WTC11 (cell line): ENCODE data around the gene PDE11A.

ENCODE experiments used
- AR ChIP-seq: fragments of 250-450 bp; sonication (Bioruptor Pico); IDR thresholded peaks from 2 replicates; pipeline ENCODE4 v1.9.0; 2021; ENCODE audit warnings: mild to moderate bottlenecking
- CREM ChIP-seq: sonication (generic); formaldehyde crosslinking; IDR thresholded peaks from 2 replicates; pipeline ENCODE4 v1.8.1; 2022; ENCODE audit warnings: mild to moderate bottlenecking, missing genetic modification reagents, moderate library complexity
- CTCF ChIP-seq: fragments of 200-600 bp; IDR thresholded peaks from 2 replicates; pipeline ENCODE4 v1.8.0; 2022; ENCODE audit warnings: antibody characterized with exemption
- ERG ChIP-seq: fragments of 250-450 bp; sonication (Bioruptor Pico); IDR thresholded peaks from 2 replicates; pipeline ENCODE4 v1.8.0; 2021; ENCODE audit warnings: mild to moderate bottlenecking
- NR3C1 ChIP-seq: sonication (generic); formaldehyde crosslinking; conservative IDR thresholded peaks from 2 replicates; pipeline ENCODE4 v1.8.1; 2023; ENCODE audit warnings: low read depth, mild to moderate bottlenecking, missing genetic modification reagents
- SOX15 ChIP-seq: fragments of 250-450 bp; sonication (Bioruptor Pico); IDR thresholded peaks from 2 replicates; pipeline ENCODE4 v1.9.0; 2021; ENCODE audit warnings: mild to moderate bottlenecking
- TP53 ChIP-seq: sonication (generic); formaldehyde crosslinking; IDR thresholded peaks from 2 replicates; pipeline ENCODE4 v1.8.1; 2023; ENCODE audit warnings: mild to moderate bottlenecking, missing genetic modification reagents
- USF1 ChIP-seq: sonication (generic); formaldehyde crosslinking; IDR thresholded peaks from 2 replicates; pipeline ENCODE4 v1.8.0; 2022; ENCODE audit warnings: mild to moderate bottlenecking, missing genetic modification reagents
- USF2 ChIP-seq: sonication (generic); formaldehyde crosslinking; IDR thresholded peaks from 2 replicates; pipeline ENCODE4 v1.8.1; 2023; ENCODE audit warnings: mild to moderate bottlenecking, missing genetic modification reagents, moderate library complexity
- ZNF232 ChIP-seq: sonication (generic); formaldehyde crosslinking; IDR thresholded peaks from 2 replicates; pipeline ENCODE4 v1.8.0; 2022; ENCODE audit warnings: mild to moderate bottlenecking, missing genetic modification reagents

GRCh38 chr2:177759443-177759842, 313.1 kb downstream of the PDE11A start:
- TF ChIP-seq CTCF, result no peak
- no peak for TF ChIP-seq ZNF232 (CRISPR knock-in tag)
- no peak for TF ChIP-seq NR3C1 (CRISPR knock-in tag)
- TF ChIP-seq ERG (CRISPR knock-in tag), result no peak
- TF ChIP-seq USF2 (CRISPR knock-in tag), result no peak
- no peak for TF ChIP-seq USF1 (CRISPR knock-in tag)
- no peak for TF ChIP-seq AR (CRISPR knock-in tag)
- TF ChIP-seq SOX15, result no peak
- TF ChIP-seq CREM (CRISPR knock-in tag), result no peak
- TF ChIP-seq TP53, result no peak
